ENCODE measurements around the gene ASCL2. TPM values are rescaled to one million over a fixed set of nuclear protein-coding genes. Genes with fewer than 3 reads are reported as not detected.

ASCL2 gene
- total RNA-seq, 1 donor = not detected

DNA sequence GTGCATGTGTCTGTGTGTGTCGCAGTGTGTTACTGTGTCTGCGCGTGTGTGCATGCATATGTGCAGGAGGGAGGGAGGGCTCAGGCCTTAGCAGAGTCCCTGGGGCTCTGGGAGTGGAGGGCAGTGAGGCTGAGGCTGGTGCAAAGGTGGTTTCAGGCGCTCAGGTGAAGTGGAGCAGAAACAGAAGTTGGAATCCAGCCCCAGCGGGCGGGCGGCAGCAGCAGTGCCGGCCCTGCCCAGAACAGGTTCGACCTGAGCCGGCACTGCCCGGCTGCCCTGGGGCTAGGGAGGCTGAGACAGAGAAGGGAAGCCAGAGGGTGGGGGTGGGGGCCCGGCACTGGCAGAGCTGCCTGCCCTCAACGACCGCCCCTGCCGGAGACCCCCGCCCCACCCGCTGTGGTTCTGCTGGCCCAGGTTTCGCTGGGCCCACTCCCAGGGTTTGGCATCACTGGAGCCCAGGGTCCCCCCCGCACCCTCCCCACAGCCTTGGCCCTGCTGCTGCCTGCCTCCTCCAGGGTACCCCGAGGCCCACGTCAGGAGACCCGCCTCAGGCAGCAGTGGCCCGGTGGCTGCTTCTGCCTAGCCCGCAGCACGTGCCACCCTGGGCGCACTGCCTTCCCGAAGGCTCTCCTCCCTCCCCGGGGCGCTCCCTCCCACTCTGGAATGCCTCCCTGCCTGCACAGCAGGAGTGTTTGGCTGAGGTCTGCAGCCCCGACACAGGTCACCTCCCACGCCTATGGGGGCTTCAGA is 13.3 kb downstream of the ASCL2 start:
- Histone ChIP-seq H3K4me2 (ENCODE audit: insufficient read depth, low read length) (no peak overlapping the region), H3K4me1 (ENCODE audit: insufficient read depth, low read length) (no peaks in the 10 kb centered on the region), H2AFZ (ENCODE audit: low read length) (no peak overlapping the region), H4K20me1 (ENCODE audit: insufficient read depth, low read length) (no peaks in the 10 kb centered on the region), H3K27me3 (ENCODE audit: insufficient read depth, low read length) (peaks cover 2% of the 10 kb centered on the region), H3K36me3 (ENCODE audit: insufficient read depth, low read length) (no peaks in the 10 kb centered on the region), H3K9me3 (ENCODE audit: low read depth, low read length) (no peaks in the 10 kb centered on the region), H3K4me3 (ENCODE audit: insufficient read depth, low read length) (no peak overlapping the region), H3K27ac (ENCODE audit: low read depth, low read length) (no peak overlapping the region), H3K79me2 (ENCODE audit: insufficient read depth, low read length) (no peaks in the 10 kb centered on the region)
- DNase-seq (ENCODE audit: insufficient read length, low spot score, missing footprints) = peak; percentile 78
- TF ChIP-seq, protein P1, sequence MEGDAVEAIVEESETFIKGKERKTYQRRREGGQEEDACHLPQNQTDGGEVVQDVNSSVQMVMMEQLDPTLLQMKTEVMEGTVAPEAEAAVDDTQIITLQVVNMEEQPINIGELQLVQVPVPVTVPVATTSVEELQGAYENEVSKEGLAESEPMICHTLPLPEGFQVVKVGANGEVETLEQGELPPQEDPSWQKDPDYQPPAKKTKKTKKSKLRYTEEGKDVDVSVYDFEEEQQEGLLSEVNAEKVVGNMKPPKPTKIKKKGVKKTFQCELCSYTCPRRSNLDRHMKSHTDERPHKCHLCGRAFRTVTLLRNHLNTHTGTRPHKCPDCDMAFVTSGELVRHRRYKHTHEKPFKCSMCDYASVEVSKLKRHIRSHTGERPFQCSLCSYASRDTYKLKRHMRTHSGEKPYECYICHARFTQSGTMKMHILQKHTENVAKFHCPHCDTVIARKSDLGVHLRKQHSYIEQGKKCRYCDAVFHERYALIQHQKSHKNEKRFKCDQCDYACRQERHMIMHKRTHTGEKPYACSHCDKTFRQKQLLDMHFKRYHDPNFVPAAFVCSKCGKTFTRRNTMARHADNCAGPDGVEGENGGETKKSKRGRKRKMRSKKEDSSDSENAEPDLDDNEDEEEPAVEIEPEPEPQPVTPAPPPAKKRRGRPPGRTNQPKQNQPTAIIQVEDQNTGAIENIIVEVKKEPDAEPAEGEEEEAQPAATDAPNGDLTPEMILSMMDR (IDR thresholded peaks at IDR 0.05; ENCODE audit: extremely low read depth, low read depth, low read length) = no peak

DNA sequence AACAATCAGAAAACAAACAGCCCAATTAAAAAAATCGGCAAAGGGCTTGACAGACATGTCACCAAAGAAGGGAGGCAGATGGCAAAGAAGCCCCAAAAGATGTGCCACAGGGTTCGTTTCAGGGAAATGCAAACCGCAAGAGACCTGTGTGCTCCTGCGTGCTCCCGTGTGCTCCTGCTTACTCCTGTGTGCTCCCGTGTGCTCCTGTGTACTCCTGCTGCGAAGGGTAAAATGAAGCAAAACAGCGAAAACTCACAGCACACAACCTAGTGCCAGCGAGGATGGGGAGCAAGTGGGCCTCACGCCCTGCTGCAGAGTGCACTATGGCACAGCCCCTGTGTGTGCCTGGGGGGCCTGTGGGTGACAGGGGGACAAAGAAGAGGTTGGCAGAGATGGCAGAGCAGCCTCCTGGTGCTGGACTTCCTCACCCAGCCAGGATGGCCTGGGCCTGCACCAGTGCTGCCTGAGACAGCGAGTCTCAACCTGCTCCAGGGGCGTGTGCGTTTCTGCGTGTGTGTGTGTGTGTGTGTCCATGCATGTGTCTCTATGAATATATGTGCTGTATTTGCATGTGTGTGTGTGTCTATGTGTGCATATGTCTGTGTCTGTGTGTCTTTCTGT is 14.0 kb downstream of the ASCL2 start:
- Histone ChIP-seq H3K79me2 (ENCODE audit: insufficient read depth, low read length) (no peaks in the 10 kb centered on the region), H4K20me1 (ENCODE audit: insufficient read depth, low read length) (no peaks in the 10 kb centered on the region), H3K9me3 (ENCODE audit: low read depth, low read length) (no peaks in the 10 kb centered on the region), H3K4me3 (ENCODE audit: insufficient read depth, low read length) (no peak overlapping the region), H2AFZ (ENCODE audit: low read length) (no peak overlapping the region), H3K4me2 (ENCODE audit: insufficient read depth, low read length) (no peak overlapping the region), H3K27ac (ENCODE audit: low read depth, low read length) (no peak overlapping the region), H3K27me3 (ENCODE audit: insufficient read depth, low read length) (peaks cover 2% of the 10 kb centered on the region), H3K36me3 (ENCODE audit: insufficient read depth, low read length) (no peaks in the 10 kb centered on the region), H3K4me1 (ENCODE audit: insufficient read depth, low read length) (no peaks in the 10 kb centered on the region)
- TF ChIP-seq, protein P1 (IDR thresholded peaks at IDR 0.05; ENCODE audit: extremely low read depth, low read depth, low read length) = no peak
- DNase-seq (ENCODE audit: insufficient read length, low spot score, missing footprints) = peak; percentile 73

DNA sequence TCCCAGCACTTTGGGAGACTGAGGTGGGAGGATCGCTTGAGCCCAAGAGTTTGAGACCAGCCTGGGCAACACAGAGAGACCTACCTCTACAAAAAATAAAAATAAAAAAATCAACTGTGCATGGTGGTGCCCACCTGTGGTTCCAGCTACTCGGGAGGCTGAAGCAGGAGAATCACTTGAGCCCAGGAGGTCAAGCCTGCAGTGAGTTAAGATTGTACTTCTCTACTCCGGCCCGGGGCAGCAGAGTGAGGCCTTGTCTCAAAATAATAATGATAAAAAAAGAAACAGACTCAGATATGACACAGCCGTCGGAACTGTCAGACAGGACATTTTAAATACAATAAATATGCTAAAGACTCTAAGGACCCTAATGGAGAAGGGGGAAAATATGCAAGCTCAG is 18.4 kb downstream of the ASCL2 start:
- Histone ChIP-seq H4K20me1 (ENCODE audit: insufficient read depth, low read length) (no peaks in the 10 kb centered on the region), H3K79me2 (ENCODE audit: insufficient read depth, low read length) (no peaks in the 10 kb centered on the region), H2AFZ (ENCODE audit: low read length) (no peak overlapping the region), H3K4me2 (ENCODE audit: insufficient read depth, low read length) (no peak overlapping the region), H3K9me3 (ENCODE audit: low read depth, low read length) (no peaks in the 10 kb centered on the region), H3K4me1 (ENCODE audit: insufficient read depth, low read length) (no peaks in the 10 kb centered on the region), H3K27ac (ENCODE audit: low read depth, low read length) (no peak overlapping the region), H3K4me3 (ENCODE audit: insufficient read depth, low read length) (no peak overlapping the region), H3K27me3 (ENCODE audit: insufficient read depth, low read length) (peaks cover 9% of the 10 kb centered on the region), H3K36me3 (ENCODE audit: insufficient read depth, low read length) (no peaks in the 10 kb centered on the region)
- DNase-seq (ENCODE audit: insufficient read length, low spot score, missing footprints) = no peak
- TF ChIP-seq, protein P1 (IDR thresholded peaks at IDR 0.05; ENCODE audit: extremely low read depth, low read depth, low read length) = no peak

DNA sequence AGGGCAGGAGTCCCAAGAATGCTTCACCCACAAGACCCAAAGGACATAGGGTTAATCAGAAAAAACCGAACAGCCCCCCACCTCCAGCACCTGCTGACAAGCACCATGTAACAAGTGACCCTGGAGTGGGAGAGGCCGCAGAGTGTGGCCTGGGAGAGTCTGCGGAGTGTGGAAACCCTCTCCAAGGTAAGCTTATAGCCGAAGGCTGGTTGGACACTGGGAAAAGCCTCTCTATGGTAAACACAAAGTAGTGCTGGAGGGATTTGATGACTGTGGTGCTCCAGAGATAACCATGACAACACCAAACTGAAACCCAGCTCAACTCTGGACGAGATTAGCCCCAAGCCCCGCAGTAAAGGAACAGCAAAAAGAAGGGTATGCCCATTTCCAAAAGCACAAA is 19.2 kb downstream of the ASCL2 start:
- TF ChIP-seq, protein P1 (IDR thresholded peaks at IDR 0.05; ENCODE audit: extremely low read depth, low read depth, low read length) = no peak
- H2AFZ ChIP-seq (ENCODE audit: low read length) = no peak overlapping the region
- H3K4me1 ChIP-seq (ENCODE audit: insufficient read depth, low read length) = no peaks in the 10 kb centered on the region
- no peaks in the 10 kb centered on the region for H4K20me1 ChIP-seq (ENCODE audit: insufficient read depth, low read length)
- H3K9me3 ChIP-seq (ENCODE audit: low read depth, low read length) = no peaks in the 10 kb centered on the region
- H3K79me2 ChIP-seq (ENCODE audit: insufficient read depth, low read length) = no peaks in the 10 kb centered on the region
- H3K27ac ChIP-seq (ENCODE audit: low read depth, low read length) = no peak overlapping the region
- peaks cover 9% of the 10 kb centered on the region for H3K27me3 ChIP-seq (ENCODE audit: insufficient read depth, low read length)
- no peak overlapping the region for H3K4me3 ChIP-seq (ENCODE audit: insufficient read depth, low read length)
- H3K4me2 ChIP-seq (ENCODE audit: insufficient read depth, low read length) = no peak overlapping the region
- no peak for DNase-seq (ENCODE audit: insufficient read length, low spot score, missing footprints)
- H3K36me3 ChIP-seq (ENCODE audit: insufficient read depth, low read length) = no peaks in the 10 kb centered on the region

Data from osteoblast (primary cell).